ENCODE results near the gene RBM12.

The RBM12 gene

DNA sequence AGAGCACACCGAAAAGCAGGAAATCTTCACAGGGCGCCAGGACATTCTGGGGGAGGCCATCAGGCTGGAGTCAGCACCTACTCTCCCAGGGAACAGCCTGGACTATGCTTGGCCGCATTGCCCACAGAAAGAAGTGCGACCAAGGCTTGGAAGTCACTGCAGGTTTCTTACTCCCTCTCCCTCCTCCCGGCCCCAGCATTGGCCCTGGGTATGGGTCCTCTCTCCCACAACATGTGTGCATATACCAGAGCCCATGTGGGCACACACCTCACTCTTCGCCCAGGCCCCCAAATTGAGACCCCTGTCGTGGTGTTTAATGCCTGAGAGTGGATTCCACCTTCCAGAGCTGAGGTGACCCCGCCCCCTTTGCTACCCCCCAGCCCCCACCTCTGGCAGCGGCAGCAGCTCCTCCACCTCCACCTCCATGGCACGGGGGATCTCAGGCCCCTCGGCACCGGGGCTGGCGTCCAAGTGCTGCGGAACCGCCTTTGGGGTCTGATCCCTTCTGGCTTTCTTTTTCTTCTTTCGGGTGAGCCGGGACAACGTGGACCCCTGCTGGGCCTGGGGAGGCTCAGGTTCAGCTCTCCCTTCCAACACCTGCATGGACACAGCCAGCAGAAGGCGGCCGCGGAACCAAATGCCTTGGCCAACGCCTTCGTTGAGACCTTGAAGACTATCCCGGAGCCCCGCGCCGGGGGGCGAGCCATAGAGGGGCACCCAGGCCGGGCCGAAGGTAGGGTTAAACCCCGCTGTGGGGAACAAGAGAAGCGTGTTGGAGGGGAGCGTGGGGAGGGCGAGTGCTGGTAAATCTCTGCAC is 64.3 kb downstream of the RBM12 start:
- peaks cover 72% of the 10 kb centered on the region for H3K27me3 Mint-ChIP-seq
- H3K4me3 Mint-ChIP-seq = peak overlapping the region; percentile 74
- H3K9me3 Mint-ChIP-seq = no peaks in the 10 kb centered on the region
- intact Hi-C loops (cut with micrococcal nuclease) = no loop called here
- H3K27ac Mint-ChIP-seq = peak overlapping the region; percentile 11
- H3K36me3 Mint-ChIP-seq (ENCODE audit: low read depth) = no peaks in the 10 kb centered on the region
- peaks cover 16% of the 10 kb centered on the region for H3K4me1 Mint-ChIP-seq (ENCODE audit: low read depth)

DNA sequence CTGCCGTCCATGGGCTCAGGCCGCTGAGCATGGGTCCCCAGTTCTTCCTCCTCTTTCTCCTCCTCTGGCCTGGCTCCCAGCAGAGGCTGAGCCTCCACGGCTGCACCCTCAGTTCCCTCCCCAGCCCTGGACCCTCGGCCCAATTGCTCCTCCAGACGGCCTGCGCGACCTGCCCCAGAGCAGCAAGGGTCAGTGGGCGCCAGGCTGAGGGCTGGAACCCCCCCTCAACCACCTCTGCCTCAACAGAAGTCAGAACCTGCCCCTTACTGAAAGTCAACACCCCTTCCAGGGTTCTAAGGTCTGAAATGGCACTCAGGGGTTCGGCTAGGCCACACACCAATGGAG is 65.0 kb downstream of the RBM12 start:
- Mint-ChIP-seq H3K4me3 (no peak overlapping the region), H3K4me1 (ENCODE audit: low read depth) (peaks cover 16% of the 10 kb centered on the region), H3K36me3 (ENCODE audit: low read depth) (no peaks in the 10 kb centered on the region), H3K27me3 (peaks cover 68% of the 10 kb centered on the region), H3K27ac (no peak overlapping the region), H3K9me3 (no peaks in the 10 kb centered on the region)
- intact Hi-C loops (cut with micrococcal nuclease) = no loop called here
